Activated naive CD4-positive, alpha-beta T cell treated with anti-CD3 and anti-CD28 coated beads, Interleukin-2, amount 50 U/mL, for 16 hours (primary cell): ENCODE results near the gene CD160.
"Not testable (repeated sequence)": the region's sequence is repeated elsewhere in the genome, so short reads cannot be mapped to it uniquely, and the experiment has no call there.

Source experiments
- DNase-seq: peaks from one replicate; pipeline ENCODE4 v3.0.0-alpha.2; 2020

Gene CD160

DNA sequence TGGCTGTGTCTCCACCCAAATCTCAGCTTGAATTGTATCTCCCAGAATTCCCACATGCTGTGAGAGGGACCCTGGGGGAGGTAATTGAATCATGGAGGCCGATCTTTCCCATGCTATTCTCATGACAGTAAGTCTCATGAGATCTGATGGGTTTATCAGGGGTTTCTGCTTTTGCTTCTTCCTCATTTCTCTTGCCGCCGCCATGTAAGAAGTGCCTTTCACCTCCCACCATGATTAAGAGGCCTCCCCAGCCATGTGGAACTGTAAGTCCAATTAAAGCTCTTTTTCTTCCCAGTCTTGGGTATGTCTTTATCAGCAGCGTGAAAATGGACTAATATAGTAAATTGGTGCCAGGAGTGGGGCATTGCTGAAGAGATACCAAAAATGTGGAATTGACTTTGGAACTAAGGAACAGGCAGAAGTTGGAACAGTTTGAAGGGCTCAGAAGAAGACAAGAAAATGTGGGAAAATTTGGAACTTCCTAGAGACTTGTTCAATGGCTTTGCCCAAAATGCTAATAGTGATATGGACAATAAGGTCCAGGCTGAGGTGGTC lies 41.2 kb downstream of the CD160 start:
- not testable (repeated sequence) for DNase-seq

DNA sequence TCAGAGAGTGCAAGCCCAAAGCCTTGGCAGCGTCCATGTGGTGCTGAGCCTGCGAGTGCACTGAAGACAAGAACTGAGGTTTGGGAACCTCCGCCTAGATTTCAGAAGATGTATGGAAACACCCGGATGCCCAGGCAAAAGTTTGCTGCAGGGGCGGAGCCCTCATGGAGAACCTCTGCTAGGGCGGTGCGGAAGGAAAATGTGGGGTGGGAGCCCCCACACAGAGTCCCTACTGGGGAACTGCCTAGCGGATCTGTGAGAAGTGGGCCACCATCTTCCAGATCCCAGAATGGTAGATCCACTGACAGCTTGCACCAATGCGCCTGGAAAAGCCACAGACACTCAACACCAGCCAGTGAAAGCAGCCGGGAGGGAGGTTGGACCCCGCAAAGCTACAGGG lies 42.2 kb downstream of the CD160 start:
- DNase-seq: not testable (repeated sequence)

DNA sequence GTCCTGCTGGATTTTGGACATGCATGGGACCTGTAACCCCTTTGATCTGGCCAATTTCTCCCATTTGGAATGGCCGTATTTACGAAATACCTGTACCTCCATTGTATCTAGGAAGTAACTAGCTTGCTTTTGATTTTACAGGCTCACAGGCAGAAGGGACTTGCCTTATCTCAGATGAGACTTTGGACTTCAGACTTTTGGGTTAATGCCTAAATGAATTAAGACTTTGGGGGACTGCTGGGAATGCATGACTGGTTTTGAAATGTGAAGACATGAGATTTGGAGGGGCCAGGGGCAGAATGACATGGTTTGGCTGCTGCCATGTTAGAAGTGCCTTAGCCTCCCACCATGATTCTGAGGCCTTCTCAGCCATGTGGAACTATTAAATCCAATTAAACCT lies 42.7 kb downstream of the CD160 start:
- not testable (repeated sequence) for DNase-seq

DNA sequence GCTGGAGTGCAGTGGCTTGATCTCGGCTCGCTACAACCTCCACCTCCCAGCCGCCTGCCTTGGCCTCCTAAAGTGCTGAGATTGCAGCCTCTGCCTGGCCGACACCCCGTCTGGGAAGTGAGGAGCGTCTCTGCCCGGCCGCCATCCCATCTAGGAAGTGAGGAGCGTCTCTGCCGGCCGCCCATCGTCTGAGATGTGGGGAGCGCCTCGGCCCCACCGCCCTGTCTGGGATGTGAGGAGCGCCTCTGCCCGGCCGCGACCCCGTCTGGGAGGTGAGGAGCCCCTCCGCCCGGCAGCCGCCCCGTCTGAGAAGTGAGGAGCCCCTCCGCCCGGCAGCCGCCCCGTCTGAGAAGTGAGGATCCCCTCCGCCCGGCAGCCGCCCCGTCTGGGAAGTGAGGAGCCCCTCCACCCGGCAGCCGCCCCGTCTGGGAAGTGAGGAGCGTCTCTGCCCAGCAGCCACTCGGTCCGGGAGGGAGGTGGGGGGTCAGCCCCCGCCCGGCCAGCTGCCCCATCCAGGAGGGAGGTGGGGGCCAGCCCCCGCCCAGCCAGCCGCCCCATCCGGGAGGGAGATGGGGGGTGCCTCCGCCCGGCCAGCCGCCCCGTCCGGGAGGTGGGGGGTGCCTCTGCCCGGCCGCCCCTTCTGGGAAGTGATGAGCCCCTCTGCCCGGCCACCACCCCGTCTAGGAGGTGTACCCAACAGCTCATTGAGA lies 45.1 kb downstream of the CD160 start:
- not testable (repeated sequence) for DNase-seq

DNA sequence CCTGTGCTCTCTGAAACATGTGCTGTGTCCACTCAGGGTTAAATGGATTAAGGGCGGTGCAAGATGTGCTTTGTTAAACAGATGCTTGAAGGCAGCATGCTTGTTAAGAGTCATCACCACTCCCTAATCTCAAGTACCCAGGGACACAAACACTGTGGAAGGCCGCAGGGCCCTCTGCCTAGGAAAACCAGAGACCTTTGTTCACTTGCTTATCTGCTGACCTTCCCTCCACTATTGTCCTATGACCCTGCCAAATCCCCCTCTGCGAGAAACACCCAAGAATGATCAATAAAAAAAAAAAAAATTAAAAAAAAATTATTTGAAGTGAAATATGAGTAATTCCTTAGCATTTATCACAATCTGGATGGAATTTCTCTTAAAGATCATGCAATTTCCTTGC lies 45.8 kb downstream of the CD160 start:
- DNase-seq: not testable (repeated sequence)

DNA sequence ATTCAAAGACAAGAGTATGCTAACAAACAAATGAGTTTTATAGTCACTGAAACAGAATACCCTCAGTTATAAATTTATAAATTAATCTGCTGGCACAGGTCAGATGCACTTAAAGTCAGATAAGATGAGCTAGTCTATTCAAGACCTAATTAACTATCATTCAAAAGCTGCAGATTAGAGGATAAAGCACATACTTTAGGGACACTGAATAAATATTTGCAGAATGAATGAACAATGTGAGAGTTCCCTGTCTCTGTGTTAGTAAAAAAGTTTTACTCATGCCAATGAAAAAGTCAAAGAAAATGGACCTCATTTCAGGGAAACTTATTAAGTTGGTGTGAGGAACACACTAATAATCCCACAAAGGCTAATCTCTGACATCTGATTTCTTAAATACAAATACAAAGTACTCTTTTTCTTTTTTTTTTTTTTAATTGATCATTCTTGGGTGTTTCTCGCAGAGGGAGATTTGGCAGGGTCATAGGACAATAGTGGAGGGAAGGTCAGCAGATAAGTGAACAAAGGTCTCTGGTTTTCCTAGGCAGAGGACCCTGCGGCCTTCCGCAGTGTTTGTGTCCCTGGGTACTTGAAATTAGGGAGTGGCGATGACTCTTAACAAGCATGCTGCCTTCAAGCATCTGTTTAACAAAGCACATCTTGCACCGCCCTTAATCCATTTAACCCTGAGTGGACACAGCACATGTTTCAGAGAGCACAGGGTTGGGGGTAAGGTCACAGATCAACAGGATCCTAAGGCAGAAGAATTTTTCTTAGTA lies 46.5 kb downstream of the CD160 start:
- not testable (repeated sequence) for DNase-seq

DNA sequence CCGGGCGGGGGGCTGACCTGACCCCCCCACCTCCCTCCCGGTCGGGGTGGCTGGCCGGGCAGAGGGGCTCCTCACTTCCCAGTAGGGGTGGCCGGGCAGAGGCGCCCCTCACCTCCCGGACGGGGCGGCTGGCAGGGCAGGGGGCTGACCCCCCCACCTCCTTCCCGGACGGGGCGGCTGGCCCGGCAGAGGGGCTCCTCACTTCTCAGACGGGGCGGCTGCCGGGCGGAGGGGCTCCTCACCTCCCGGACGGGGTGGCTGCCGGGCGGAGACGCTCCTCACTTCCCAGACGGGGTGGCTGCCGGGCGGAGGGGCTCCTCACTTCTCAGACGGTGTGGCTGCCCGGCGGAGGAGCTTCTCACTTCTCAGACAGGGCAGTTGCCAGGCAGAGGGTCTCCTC lies 47.6 kb downstream of the CD160 start:
- not testable (repeated sequence) for DNase-seq

DNA sequence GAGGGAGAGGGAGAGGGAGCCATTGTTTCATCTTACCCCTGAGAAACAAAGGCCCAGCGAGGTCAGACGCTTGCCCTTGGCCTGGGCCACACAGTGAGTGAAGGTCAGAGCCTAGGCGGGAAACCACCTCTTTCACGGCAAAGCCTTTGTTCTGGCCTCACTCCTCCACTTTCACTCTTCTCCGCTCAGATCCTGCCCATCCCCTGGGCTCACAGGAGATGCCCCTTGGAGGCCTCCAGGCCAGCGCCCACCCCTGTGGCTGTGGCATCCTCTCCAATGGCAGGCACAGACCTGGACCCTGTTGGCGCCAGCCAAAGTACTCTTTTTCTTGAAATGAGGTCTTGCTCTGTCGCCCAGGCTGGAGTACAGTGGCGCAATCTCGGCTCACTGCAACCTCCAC lies 48.7 kb downstream of the CD160 start:
- DNase-seq: not testable (repeated sequence)

DNA sequence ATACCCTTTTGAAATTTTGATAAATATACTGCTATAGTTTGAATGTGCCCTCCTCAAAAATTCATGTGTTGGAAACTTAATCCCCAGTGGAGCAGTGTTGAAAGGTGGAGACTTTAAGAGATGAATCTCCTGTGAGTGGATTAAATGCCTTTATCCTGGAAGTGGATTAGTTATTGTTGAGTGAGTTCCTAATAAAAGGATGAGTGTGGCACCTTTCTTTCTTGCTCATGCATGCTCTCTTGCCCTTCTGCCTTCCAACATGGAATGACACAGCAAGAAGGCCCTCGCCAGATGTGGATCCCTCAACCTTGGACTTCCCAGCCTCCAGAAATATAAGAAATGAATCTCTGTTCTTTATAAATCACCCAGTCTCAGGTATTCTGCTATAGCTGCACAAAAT lies 51.8 kb downstream of the CD160 start:
- DNase-seq: no peak

DNA sequence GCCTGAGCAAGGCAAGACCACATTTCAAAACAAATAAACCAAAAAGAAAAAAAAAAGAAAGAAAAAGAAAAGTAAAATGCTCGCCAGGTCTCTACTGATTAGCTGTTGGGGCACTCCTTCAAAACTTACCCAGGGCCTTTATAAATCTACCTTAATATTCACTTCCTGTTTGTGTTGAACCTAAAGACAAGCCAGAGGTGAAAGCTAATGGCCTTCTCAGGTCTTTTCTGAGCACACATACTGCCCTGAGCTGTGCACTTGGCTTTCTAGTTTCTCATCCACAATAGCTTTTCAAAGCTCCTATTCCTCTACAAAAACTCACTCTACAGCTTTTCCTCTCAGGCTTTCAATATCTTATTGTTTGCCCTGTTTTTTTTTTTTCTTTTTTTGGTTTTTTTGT lies 54.1 kb downstream of the CD160 start:
- DNase-seq: no peak

DNA sequence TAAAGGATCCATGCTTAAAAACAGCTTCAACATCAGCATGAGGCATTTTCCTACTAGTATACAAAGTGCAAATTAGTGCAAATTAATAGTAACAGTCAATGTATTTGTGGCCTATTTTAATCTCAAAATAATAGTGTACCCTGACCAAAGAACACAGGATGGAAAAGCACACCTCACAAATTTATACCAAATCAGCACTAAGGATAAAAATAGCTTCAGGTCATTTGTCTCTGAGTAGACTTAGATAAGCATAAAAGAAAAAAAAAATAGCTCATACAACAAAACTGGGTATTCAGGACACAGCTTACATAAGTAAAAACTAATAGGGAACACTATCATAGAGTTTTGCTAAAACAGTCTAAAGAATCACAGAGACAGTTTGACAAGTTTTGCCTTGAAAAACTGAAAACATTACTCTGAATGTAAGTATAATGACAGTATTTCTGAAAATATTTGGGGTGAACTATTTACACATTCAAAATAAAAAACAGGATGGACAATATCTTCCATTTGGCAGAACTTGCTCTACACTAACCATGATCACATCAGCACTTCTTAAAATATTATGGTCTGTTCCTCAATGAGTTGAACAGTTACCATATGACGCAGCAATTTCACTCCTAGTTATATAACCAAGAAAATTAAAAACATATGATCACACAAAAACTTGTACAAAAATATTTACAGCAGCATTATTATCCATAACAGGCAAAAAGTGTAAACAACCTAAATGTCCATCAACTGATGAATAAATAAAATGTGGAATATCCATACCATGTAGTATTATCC lies 58.3 kb downstream of the CD160 start:
- DNase-seq: no peak

DNA sequence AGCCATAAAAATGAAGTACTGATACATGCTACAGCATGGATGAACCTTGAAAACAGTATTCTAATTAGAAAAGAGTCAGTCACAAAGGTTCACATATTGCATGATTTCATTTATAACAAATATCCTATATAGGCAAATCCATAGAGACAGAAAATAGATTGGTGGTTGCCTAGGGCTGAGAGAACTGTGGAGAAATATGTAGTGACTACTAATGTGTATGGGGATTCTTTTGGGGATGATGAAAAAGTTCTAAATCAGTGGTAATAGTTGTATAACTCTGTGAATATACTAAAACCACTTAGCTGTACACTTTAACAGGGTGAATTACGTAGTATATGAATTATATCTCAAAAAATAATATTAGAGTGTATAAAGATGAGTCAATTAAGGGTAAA lies 58.8 kb downstream of the CD160 start:
- DNase-seq: no peak

DNA sequence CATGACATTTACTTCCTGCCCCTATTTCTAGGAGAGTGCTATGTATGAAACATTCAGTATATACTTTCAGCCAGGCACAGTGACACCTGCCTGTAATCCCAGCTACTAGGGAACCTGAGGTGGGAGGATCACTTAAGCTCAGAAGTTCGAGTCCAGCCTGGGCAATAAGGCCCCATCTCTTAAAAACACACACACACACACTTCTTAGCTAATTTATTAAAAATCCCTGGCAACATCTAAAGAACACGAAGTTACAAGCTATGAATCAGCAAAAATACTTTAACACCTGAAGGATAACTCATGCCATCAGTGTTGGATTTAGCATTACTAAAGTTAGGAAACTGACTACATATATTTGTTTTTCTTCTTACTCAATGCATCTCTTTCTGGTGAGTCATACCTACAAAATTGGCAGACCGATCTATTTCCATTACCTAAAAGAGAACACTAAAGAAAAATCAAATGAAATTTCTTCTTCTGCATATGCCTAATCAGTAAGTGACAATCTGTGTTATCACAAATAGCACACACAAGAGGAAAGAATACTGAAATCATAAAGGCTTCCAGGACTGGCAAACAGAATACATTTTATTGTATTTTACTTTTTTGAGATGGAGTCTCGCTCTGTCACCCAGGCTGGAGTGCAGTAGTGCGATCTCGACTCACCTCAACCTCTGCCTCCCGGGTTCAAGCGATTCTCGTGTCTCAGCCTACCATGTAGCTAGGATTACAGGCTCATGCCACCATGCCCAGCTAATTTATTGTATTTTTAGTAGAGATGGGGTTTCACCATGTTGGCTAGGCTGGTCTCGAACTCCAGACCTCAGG lies 63.2 kb downstream of the CD160 start:
- no peak for DNase-seq

DNA sequence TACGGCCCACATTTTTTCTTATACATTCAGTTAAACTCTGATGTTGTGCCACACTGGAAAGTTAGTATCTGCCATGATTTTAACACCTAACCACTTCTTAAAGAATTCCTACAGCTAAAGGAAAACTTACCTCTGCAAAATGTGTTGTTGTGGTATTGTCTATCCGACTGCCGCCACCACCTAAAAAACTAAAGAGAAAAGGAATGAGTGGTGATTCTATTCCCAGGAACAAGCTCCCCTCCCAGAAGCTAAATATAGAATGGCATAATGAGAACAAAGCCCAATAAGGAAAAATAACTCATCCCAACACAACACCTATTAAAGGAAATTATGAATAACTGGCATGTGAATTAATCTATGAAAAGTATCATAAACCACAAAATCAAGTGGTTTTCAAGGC lies 65.1 kb downstream of the CD160 start:
- no peak for DNase-seq

DNA sequence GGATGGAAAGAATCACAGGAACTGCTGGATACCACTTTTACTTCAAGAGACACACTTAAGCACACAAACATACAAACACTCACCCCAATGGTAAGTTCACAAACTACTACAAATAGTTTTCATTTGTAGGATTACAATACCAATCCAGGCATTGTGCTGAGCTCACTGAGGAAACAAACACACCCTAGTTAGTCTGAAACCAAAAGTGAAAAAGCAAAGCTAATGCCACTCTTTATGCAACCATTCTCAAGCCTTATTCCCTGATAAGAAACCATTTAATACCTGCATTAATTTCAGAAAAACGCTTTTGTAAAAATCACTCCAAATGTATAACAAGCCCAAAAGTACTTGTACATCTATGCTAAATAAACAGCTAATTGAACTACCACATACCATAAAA lies 66.2 kb downstream of the CD160 start:
- no peak for DNase-seq

DNA sequence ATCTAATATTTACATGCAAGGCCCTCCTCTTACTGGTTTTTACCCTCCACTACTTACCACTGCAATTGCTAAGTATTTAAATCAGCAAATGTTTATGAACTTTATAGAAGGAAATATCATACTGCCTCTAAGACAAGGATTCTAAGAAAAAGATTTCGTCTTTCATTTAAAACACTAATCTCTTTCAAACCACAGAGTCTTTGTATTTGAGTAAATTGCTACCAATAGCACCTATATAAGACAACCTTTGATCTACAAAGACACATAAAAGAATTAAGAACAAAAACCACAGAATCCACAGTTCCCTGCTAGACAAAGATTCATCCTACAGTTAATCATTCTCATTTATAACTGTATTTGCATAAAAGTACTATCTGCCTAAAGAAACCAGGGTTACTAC lies 67.0 kb downstream of the CD160 start:
- no peak for DNase-seq

DNA sequence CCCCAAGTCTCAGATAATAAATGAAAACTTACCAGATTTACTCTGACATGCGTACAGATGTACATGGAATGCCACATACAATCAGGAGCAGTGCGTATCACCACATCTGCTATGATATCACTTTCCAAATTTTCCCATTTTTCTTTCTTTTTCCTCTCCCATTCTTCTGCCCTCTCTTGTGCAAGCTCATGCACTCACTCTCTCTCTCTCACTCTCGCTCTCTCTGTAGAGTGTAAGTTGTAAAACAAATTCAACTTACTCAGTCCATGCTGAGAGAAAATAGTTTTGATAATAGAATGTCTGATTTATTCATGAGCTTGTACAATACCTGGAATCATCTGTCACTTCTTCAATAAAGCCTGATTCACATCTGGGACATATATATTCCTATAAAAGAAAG lies 69.3 kb downstream of the CD160 start:
- DNase-seq: no peak
